ENCODE measurements around the gene GUCY1A2.
"Not testable (repeated sequence)": the region's sequence is repeated elsewhere in the genome, so short reads cannot be mapped to it uniquely, and the experiment has no call there.

GUCY1A2 gene

DNA sequence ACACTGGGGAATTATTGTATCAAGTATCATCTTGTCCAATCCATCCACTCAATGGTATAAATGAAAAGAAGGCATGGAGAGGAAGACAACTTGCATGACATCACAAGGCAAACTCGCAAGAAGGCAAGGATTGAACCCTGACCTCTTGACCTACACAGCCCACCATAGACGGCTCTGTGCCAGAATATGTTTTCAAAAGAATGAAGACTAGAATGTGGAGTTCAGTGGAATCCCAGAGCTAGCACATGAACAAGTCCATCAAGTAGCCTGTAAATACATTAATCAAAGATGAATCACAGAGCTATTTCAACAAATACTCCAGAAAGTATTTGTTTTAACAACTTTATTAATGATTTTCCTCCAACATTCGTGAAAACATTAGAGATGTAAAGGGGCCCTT is 189.7 kb downstream of the GUCY1A2 start:
- no peak for DNase-seq

DNA sequence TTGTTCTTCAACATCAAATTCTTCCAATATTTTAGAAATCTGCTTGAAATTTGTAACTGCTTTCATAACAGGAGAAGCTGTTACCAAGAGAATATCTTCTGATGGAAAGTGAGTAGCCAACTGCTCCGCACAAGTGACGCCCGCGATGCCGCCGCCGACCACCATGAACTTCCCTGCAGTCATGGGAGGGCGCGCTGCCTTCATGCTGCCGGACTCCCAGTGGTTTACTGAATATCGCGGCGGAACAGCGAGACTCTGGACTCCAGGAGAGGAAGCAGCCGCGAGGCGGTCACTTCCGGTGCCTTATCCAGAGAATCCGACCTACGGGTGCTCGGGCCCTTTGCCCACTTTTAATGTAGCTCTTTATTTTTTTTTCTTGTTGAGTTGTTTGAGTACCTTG is 190.6 kb downstream of the GUCY1A2 start:
- DNase-seq, result no peak

DNA sequence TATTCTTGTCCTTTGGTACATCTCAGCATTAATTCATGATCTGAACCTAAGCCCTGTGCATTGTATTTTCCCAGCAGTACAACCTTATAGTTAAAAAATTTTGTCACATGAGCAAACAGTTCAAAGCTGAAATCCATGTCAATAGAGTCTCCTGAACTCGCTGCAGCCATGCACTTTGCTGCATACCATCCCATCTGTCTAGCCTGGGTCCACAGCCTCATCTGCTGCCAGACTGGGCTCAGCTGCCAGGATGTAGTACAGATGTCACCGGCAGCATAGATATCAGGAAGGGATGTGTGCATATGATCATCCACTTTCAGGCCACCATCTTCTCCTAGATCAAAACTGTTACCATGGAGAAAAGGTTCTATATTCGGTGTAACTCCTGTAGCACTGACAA is 191.7 kb downstream of the GUCY1A2 start:
- DNase-seq, result not testable (repeated sequence)

DNA sequence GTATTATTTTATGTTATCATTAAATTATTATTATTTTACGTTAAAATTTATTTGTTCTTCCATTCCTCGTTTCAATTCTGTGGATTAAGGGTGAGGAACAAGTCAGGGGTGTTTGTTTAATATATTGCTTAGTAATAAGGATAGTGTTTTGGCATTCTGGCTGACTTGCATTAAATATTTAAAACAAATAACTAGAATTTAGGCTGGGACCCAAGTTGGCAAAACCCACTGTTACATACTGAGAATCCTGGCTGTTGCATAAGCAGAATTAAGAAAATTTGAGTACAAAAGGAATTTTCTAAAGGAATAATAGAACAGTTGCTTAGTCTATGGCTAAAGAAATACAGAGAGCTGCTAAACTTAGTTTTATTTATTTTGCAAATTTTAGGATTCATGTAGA is 196.4 kb downstream of the GUCY1A2 start:
- no peak for DNase-seq

DNA sequence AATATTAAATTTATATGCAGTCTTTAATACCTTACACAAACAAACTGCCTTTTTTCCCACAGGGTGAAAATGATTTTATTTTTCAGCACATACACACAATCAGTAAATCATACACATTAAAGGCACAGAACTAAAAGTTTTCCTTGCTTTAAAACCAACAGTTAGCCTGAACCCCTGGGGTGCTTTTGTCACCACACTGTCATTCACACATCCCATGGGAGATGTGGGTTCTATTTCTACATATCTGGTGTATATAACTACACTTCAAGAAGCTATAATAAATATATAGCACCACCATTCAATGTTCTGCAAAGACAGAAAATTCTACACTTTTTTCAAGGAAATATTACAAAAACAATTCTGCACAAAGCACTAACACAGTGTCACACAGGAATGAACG is 197.0 kb downstream of the GUCY1A2 start:
- no peak for DNase-seq

DNA sequence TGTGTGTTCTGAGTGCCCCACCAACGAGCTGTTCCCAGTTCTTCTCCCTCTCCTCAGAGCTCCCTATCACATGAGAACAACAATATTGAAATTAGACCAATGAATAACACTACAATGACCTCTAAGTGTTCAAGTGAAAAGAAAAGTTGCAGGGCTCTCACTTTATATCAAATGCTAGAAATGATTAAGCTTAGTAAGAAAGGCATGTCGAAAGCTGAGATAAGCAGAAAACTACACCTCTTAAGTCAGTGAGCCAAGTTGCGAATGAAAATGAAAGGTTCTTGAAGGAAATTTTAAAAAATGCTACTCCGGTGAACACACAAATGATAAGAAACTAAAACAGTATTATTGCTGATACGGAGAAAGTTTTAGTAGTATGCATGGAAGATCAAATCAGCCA is 199.8 kb downstream of the GUCY1A2 start:
- DNase-seq, result no peak

DNA sequence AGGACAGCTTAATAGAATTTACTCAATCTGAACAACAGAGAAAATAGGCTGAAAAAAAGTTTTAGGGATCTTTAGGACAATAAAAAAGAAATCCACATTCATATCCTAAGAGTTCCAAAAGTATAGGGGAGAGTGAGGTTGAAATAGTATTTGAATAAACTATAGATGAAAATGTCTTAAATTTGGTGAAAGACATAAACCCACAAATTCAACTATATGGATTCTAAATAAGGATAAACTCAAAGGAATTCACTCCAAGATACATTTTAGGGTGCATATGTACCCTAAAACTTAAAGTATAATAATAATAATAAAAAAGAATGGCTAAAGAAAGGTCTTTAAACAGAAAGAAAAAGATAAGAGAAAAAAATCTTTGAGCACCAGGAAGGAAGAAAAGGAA is 203.1 kb downstream of the GUCY1A2 start:
- DNase-seq, result no peak

DNA sequence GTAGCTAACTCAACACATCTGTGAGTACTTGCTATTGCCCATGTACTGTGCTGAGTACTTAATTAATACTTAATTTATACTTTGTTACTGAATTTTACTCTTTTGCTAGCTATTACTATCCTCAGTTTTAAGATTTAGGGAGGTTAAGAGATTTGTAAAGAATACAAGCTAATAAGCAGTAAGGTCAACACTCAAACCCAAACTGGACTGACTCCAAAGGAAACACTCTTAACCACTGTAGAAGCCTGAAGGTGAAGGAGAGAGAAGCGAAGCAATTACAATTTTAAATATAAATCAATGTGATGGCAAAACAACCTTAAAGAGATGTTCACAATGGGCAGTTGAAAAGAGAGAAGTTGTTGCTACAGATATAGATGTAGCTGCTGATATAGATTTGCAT is 204.5 kb downstream of the GUCY1A2 start:
- no peak for DNase-seq

DNA sequence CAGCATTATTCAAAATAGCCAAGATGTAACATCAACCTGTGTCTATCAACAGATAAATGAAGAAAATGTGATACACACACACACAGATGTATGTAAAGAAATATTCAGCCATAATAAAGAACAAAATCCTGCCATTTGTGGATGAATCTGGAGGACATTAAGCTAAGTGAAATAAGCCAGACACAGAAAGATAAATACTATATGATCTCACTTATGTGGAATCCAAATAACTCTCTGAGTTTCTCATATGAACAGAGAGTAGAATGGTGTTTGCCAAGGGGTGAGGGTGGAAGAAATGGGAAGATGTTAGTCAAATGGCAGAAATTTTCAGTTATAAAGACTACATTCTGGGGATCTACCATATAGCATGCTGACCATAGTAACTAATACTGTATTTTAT is 224.2 kb downstream of the GUCY1A2 start:
- DNase-seq, result no peak

DNA sequence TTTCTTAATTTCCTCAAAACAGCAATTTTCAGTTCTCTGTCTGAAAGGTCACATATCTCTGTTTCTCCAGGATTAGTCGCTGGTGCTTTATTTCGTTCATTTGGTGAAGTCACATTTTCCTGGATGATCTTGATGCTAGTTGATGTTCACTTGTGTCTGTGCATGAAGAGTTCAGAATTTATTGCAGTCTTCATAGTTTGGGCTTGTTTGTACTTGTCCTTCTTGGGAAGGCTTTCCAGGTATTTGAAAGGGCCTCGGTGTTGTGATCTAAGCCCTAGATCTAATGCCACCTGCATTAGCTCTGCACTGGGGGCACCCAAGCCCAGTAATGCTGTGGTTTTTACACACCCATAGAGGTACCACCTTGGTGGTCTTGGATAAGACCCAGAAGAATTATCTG is 228.9 kb downstream of the GUCY1A2 start:
- no peak for DNase-seq

DNA sequence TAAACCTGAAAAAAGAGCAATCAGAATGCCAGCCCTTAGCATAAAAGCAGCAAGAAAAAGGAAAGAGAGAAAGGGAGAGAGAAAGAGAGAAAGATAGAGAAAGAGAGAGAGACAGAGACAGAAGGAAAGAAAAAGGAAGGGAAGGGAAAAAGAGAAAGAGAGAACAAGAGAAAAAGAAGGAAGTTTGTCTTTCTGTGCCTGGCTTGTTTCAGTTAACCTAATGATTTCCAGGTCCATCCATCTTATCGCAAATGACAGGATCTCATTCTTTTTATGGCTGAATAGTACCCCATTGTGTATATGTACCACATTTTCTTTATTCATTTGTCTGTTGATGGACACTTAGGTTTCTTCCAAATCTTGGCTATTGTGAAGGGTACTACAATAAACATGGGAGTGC is 230.8 kb downstream of the GUCY1A2 start:
- no peak for DNase-seq

DNA sequence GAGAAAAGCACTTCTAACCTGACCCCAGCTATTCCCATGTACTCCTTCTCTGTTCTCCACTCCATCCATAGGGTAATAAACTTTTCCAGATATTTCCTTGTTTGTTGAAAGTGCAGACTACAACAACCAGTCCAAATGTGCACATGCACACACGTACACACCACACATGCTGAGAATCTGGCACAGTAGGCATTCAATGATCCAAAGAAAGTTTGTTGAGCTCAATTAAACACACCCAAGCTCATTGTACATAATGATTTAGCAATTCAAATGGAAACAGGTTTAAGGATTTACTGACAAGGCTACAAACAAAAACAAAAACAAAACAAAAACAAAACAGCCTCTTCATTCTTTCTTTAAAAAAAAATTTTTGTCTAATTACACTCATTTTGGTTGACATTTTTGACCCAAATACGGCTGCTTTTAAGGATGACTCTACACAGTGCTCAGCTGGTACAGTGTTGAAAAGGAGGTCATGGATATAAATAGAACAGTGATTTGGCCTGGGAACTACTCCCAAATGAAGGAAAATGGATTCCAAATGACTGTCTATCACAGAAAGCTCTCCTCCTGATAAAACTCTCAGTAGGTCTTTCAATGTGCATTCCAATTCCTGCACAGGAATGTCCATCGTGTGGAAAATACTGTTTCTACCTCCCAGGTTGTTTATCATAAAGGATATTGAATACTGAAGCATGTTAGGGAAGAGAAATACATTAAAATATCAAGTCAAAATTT is 232.2 kb downstream of the GUCY1A2 start:
- no peak for DNase-seq

DNA sequence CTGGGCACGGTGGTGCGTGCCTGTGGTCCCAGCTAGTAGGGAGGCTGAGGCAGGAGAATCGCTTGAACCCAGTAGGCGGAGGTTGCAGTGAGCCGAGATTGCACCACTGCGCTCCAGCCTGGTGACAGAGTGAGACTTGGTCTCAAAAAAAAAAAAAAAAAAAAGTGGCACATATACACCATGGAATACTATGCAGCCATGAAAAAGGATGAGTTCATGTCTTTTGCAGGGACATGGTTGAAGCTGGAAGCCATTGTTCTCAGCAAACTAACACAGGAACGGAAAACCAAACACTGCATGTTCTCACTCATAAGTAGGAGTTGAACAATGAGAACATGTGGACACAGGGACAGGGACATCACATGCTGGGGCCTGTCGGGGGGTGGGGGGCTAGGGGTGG is 241.0 kb downstream of the GUCY1A2 start:
- not testable (repeated sequence) for DNase-seq

DNA sequence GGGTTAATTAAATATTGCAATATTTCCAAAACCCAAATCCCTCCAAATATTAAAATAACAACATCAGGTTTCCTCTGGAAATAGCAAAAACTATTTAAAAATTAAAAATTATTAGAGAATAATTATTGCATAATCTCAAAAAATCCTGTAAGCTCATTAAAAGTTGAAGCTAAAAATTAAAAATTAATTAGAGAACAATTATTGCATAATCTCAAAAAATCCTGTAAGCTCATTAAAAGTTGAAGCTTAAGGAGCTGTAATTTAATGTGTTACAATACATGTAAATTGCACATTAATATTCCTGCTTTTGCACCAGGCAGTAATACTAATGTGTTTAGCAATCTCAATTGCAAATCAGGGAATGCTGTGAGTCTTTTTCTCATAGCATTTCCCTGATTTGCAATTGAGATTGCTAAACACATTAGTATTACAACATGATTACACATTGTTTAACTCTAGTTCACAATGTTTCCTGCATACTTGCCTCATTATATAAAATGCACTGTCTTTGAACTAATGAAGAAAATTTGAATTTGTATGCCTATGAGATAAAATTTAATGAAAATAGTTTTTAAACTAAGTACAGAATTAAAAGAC is 247.7 kb downstream of the GUCY1A2 start:
- DNase-seq, result no peak

DNA sequence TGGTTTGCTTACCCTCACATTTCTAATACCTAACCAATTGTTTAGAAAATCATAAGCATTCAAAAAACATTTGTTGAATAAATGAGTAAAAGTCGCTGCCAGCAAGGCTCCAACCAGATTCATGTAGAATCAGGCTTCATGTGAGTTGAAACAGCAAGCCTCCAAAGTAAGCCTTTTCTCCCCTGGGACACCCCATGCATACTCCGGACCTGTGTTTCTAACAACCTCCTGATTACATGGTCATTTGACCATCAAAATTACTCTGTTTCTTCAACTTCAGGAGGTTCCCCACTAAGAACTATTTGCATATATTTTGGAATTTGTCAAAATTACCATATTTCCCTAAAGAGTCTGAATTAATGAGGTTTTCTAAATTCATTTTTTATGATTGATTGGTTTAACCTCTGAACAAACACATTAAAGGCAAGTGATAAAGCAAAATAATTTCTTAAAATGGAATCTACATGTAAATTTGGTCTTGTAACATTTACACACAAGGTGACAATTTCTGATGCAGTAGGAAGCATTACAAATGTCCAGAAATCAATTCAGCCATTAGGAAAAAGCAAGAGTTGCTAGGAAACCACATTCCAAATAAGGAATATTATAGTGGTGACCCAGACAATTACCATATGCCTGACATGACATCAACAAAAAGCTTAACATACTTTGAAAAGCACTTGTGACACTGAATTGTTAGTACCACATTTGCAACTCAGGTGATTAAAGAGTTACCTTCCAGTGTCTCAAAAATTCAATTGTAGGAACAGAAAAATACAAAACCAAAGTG is 252.6 kb downstream of the GUCY1A2 start:
- DNase-seq, result no peak

DNA sequence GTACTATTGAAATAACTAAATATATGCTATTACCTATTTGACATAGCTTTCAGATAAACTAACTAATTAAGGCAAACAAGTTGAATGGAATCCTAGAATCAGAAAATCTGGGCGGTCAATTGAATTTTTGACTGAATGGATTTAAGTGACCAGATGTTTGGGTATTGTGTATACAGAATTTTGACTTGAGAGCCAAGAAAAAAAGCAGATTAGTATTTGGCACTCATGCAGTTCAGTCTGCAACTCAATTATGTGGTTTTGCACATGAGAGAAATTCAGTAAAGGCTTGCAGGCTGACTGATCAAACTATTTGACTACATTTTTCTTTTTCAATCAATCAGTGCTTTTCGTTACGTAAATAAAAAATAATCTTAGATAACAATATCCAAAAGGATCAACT is 254.8 kb downstream of the GUCY1A2 start:
- DNase-seq, result no peak

DNA sequence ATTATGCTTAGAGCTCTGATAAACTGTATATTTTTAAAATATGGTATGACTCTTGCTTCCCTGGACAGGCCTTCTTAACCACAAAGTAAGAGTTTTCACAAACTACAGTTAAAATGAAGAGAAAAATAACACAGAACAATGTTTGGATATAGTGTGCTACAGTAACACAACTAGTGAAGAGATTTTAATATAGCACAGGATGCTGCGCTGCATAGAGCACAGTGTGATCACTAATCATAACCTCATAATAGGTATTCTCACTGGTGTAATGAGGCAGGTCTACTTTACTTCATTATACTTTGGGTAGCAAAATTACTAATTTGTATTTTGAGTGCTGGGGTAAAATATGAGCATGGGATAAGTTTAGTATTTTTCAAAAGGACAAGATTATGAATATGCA is 256.5 kb downstream of the GUCY1A2 start:
- no peak for DNase-seq

DNA sequence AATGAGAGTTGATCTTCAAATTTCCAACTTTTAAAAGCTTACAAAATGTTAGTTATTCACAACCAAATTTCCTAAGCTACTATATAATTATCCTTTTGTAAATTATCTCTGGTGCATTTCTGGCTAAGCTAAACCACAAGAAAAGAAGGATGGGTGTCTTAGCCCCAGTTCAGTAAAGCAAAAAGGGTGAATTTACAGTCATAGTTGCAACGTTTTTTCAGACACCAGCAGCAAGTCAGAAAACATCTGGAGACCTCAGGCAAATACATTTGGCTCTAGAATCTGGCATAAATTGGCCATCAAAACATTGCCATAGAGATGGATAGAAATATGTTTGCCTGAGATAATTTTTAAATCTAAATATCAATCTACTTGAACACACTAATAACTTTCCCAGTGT is 257.0 kb downstream of the GUCY1A2 start:
- DNase-seq, result no peak

DNA sequence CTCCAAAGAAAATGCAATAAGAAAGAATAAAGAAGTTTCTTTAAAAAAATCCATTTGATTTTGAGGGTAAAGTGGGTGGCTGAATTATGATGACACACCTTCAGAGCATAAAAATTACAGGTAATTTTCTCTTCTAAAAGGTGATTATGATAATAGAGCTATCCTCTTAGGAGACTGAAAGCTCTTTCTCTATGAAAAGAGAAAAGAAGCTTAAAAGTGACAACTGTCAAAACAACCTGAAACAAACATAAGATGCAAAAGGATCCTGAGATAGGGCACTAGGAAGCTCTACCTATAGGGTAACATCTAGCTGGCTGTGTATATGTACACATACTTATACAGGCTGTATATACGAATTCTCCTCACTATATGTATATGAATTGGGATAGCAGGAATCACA is 270.2 kb downstream of the GUCY1A2 start:
- no peak for DNase-seq

DNA sequence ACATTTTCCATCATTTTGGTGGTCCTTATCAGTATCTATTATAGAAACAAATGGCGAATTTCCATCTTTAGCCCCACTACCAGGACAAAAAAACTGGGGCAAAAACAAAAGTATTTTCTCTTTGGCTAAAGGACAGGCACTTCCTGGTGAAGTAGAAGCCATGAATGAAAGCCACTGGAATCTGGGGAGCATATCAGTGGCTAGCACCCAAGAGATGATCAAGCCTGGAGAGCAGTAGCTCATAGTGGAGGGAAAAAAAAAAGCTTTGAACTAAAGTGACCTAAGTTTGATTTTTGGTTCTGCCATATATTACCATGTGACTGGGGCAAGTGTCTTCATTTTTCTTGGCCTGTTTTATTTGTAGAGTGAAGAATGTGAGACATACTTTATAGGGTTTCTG is 272.3 kb downstream of the GUCY1A2 start:
- no peak for DNase-seq

DNA sequence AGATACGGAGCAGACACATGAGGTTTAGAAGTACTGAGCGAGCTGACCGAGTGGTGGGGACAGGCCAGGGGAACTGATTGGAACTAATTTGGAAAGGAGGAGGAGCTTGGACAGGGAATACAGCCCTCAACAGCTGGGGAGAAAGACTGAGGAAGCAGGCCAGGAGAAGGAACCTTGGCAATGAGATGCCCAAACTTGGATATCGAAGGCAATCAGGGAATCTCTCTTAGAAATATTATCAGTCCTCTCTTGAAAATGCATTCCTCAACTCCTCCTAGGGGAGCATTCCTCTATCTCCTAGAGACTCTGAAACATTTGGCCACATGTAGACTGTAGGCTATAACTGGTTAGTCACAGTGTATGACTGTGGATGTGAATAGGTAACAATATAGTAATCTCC is 284.6 kb downstream of the GUCY1A2 start:
- DNase-seq, result no peak

DNA sequence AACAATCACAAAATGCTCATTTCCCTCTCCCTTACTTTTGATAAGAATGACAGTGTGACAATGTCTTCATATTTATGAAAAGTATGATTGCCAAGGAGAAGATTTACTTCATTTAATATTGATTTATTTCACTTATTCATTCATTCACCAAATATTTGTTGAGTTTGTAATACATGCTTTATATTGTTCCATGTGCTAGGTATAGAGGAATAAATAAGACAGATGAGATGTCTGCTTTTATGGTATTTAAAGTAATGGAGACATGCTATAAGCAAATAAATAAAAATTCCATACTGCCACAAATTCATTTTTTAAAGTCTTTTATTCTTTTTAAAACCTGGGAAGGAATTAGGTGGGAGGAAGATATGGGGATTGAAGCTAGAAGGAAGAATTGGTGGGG is 289.4 kb downstream of the GUCY1A2 start:
- DNase-seq, result no peak

DNA sequence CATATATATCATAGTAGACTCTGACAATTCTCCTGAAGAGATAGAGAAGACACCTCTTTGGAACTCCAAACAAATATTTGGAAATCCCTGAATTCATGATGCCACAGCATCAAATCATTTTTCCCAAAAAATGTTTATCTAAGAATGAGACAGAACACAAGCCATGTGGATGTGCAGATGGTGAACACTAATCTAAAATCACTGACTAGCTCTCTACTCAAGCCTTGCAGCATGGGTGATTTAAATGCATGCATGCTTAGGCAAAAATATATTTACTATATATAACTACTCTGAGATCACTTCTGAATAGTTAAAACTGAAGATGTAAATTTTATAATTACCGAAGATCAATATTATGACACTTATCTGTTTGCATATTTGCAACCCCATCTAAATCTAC is 289.9 kb downstream of the GUCY1A2 start:
- no peak for DNase-seq

DNA sequence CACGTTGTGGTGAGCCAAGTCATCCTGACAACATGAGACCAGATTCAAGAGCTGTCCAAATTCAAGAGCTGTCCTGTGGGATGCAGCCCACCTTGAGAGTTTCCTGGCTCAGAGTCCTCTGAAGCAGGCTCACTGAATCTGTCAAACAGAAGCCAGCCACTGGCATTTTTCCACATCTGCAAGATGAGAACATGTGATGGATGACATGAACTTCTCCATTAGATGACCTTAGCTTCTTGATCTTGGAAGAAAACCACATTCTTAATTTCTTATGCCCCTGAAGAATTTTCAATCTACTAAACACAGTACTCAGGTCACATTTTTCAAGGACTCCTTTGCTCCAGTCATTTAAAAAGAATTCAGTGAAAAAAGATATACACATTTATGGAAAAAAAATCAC is 291.0 kb downstream of the GUCY1A2 start:
- no peak for DNase-seq

Data from CD4-positive, alpha-beta T cell treated with Interleukin-12 subunit alpha and Interleukin-12 subunit beta, for 1 hour (primary cell).